Endothelial cell (in vitro differentiated cells): ENCODE measurements around the gene PHTF2. TPM values are rescaled to one million over a fixed set of nuclear protein-coding genes. Genes with fewer than 3 reads are reported as not detected.

Source experiments
- DNase-seq: peaks from one replicate; pipeline ENCODE4 v3.0.0; 2021; ENCODE audit warnings: low spot score
- H3K27ac Mint-ChIP-seq: one replicate; pipeline ENCODE4 v1.8.0; 2021; ENCODE audit warnings: mixed read lengths, inconsistent platforms; ENCODE audit not compliant: unreplicated experiment
- H3K27me3 Mint-ChIP-seq: one replicate; pipeline ENCODE4 v1.8.0; 2021; ENCODE audit warnings: mild to moderate bottlenecking, moderate library complexity, mixed read lengths, inconsistent platforms; ENCODE audit not compliant: unreplicated experiment
- H3K36me3 Mint-ChIP-seq: one replicate; pipeline ENCODE4 v1.8.0; 2021; ENCODE audit warnings: mild to moderate bottlenecking, low read depth, mixed read lengths, inconsistent platforms; ENCODE audit not compliant: unreplicated experiment
- H3K4me1 Mint-ChIP-seq: one replicate; pipeline ENCODE4 v1.8.0; 2021; ENCODE audit warnings: mild to moderate bottlenecking, mixed read lengths, inconsistent platforms; ENCODE audit not compliant: unreplicated experiment
- H3K4me3 Mint-ChIP-seq: one replicate; pipeline ENCODE4 v1.8.0; 2021; ENCODE audit warnings: mild to moderate bottlenecking, mixed read lengths, inconsistent platforms; ENCODE audit not compliant: unreplicated experiment
- H3K9me3 Mint-ChIP-seq: one replicate; pipeline ENCODE4 v1.8.0; 2021; ENCODE audit warnings: mixed read lengths, inconsistent platforms; ENCODE audit not compliant: unreplicated experiment
- CTCF ChIP-seq: fragments of 200-600 bp; sonication (generic); IDR thresholded peaks from one replicate; pipeline ENCODE4 v1.5.0; 2021; ENCODE audit warnings: antibody characterized with exemption; ENCODE audit not compliant: unreplicated experiment
- total RNA-seq: library from RNA; stranded (reverse); fragmentation: NEBNext Ultra II Directional; extraction: Animal tissue kit (Norgen Biotek cat#: 25700); gene quantifications from one replicate; pipeline ENCODE4 v1.2.1, GENCODE V29; 2021; ENCODE audit not compliant: unreplicated experiment

Gene PHTF2
- total RNA-seq, 1 donor from 2014 or later = 10.3 TPM

GRCh38 chr7:77770316-77770715 is 28.3 kb upstream of the PHTF2 start:
- TF ChIP-seq CTCF = no peak
- Mint-ChIP-seq H3K27me3 (peaks cover 2% of the 10 kb centered on the region), H3K36me3 (peaks cover 16% of the 10 kb centered on the region), H3K4me3 (no peak overlapping the region), H3K27ac (no peak overlapping the region), H3K4me1 (peaks cover 7% of the 10 kb centered on the region), H3K9me3 (no peaks in the 10 kb centered on the region)
- DNase-seq = no peak

DNA sequence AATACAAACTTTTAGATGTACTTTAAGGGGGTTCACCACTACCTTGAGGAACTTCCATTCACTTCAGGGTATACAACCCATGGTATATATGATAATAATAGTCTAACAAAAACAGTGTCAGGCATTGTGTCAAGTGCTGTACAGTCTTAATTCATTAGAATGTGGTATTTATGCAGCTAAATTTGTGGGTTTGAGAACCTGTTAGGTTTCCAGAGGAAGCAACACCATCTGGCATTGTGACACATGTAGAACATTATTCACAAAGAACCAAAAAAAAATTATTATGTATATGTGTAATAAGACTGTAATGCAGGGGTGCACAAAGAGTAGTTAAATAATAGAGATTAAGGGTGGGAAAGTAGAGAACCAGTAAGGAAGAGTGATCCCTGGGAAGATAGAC is 26.7 kb upstream of the PHTF2 start:
- Mint-ChIP-seq H3K9me3 (no peaks in the 10 kb centered on the region), H3K36me3 (peaks cover 4% of the 10 kb centered on the region), H3K27me3 (peaks cover 2% of the 10 kb centered on the region), H3K4me1 (no peaks in the 10 kb centered on the region), H3K4me3 (peak overlapping the region; percentile 7), H3K27ac (peak overlapping the region; percentile 2)
- DNase-seq = no peak
- no peak for TF ChIP-seq CTCF

GRCh38 chr7:77778535-77778934 is 20.0 kb upstream of the PHTF2 start:
- H3K36me3 Mint-ChIP-seq = peaks cover 9% of the 10 kb centered on the region
- no peak overlapping the region for H3K27ac Mint-ChIP-seq
- H3K4me1 Mint-ChIP-seq = no peaks in the 10 kb centered on the region
- H3K9me3 Mint-ChIP-seq = no peaks in the 10 kb centered on the region
- no peaks in the 10 kb centered on the region for H3K27me3 Mint-ChIP-seq
- no peak for TF ChIP-seq CTCF
- DNase-seq = no peak
- H3K4me3 Mint-ChIP-seq = no peak overlapping the region

DNA sequence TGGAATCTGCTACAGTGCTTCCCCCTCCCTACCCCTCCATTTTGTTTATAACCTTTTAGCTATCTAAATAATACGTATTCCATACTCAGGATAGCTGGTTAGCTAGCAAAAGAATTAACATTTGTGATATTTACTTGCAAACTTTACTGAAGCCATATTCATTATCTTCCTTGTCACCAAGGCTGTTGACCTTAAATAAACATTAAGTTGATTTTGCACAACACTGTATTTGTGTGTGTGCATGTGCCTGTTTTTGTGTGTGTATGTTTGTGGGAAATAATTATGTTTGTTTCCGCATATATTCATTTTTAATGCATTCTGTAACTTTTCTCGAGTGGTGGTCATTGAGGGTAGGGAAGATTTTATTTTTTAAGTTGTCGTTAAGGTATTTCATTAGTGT is 16.2 kb upstream of the PHTF2 start:
- Mint-ChIP-seq H3K27me3 (peaks cover 1% of the 10 kb centered on the region), H3K4me3 (no peak overlapping the region), H3K36me3 (peaks cover 26% of the 10 kb centered on the region), H3K9me3 (no peaks in the 10 kb centered on the region), H3K27ac (no peak overlapping the region), H3K4me1 (no peaks in the 10 kb centered on the region)
- TF ChIP-seq CTCF = no peak
- no peak for DNase-seq

- TF ChIP-seq CTCF = no peak
- peaks cover 26% of the 10 kb centered on the region for H3K36me3 Mint-ChIP-seq
- no peak for DNase-seq
- H3K4me1 Mint-ChIP-seq = no peaks in the 10 kb centered on the region
- H3K27ac Mint-ChIP-seq = no peak overlapping the region
- H3K4me3 Mint-ChIP-seq = no peak overlapping the region
- H3K27me3 Mint-ChIP-seq = peaks cover 2% of the 10 kb centered on the region
- H3K9me3 Mint-ChIP-seq = no peaks in the 10 kb centered on the region
Measured at GRCh38 chr7:77783111-77783510, 15.5 kb upstream of the PHTF2 start.
